Activated CD8-positive, alpha-beta memory T cell treated with anti-CD3 and anti-CD28 coated beads, Interleukin-2, amount 50 U/mL, for 24 hours (primary cell): Measurements from ENCODE around the gene COPZ2.
"Not testable (repeated sequence)": the region's sequence is repeated elsewhere in the genome, so short reads cannot be mapped to it uniquely, and the experiment has no call there.

Source experiments
- DNase-seq: peaks from one replicate; pipeline ENCODE4 v3.0.0-alpha.2; 2020; ENCODE audit errors: extremely low read depth

Gene COPZ2

GRCh38 chr17:48056246-48056745, 18.7 kb upstream of the COPZ2 start:
- no peak for DNase-seq

- DNase-seq: peak; percentile 9
Observed at GRCh38 chr17:48055531-48056245, 18.1 kb upstream of the COPZ2 start.

- DNase-seq: no peak
Observed at GRCh38 chr17:48054238-48055185, 16.9 kb upstream of the COPZ2 start.

GRCh38 chr17:48053758-48054237, 16.2 kb upstream of the COPZ2 start:
- no peak for DNase-seq

- no peak for DNase-seq
Observed at GRCh38 chr17:48052956-48053757, 15.6 kb upstream of the COPZ2 start.

- no peak for DNase-seq
Observed at GRCh38 chr17:48051706-48052486, 14.3 kb upstream of the COPZ2 start.

GRCh38 chr17:48051283-48051682, 13.7 kb upstream of the COPZ2 start:
- no peak for DNase-seq

GRCh38 chr17:48048384-48049126, 11.0 kb upstream of the COPZ2 start:
- DNase-seq: no peak

- DNase-seq: peak; percentile 97
Observed at GRCh38 chr17:48047741-48048383, 10.3 kb upstream of the COPZ2 start, which contains the start of gene NFE2L1. Gene NFE2L1 (plus strand): TSS chr17:48048359. CDS start chr17:48051119, 2,760 bp downstream.

GRCh38 chr17:48047113-48047740, 9.6 kb upstream of the COPZ2 start:
- DNase-seq: no peak

- DNase-seq: no peak
Observed at GRCh38 chr17:48046296-48046695, 8.7 kb upstream of the COPZ2 start.

- DNase-seq: no peak
Observed at GRCh38 chr17:48045316-48046001, 7.9 kb upstream of the COPZ2 start.

GRCh38 chr17:48044851-48045250, 7.3 kb upstream of the COPZ2 start:
- no peak for DNase-seq

- no peak for DNase-seq
Observed at GRCh38 chr17:48043176-48043575, 5.6 kb upstream of the COPZ2 start.

- DNase-seq: no peak
Observed at GRCh38 chr17:48038687-48039086, 1.1 kb upstream of the COPZ2 start.

- no peak for DNase-seq
Observed at GRCh38 chr17:48037838-48038323, 284 bp upstream of the COPZ2 start.

GRCh38 chr17:48036693-48037035, 933 bp downstream of the COPZ2 start:
- DNase-seq: no peak

- DNase-seq: not testable (repeated sequence)
Observed at GRCh38 chr17:48034734-48035133, 2.9 kb downstream of the COPZ2 start.
